Measurements from ENCODE around the gene TMPRSS9.

The TMPRSS9 gene

GRCh38 chr19:2335848-2336247 is 24.2 kb upstream of the TMPRSS9 start:
- Histone ChIP-seq H3K4me1 (ENCODE audit: control insufficient read depth, insufficient read depth, low read length) (peaks cover 10% of the 10 kb centered on the region), H3K4me3 (ENCODE audit: low read depth, low read length) (no peak overlapping the region), H3K9me3 (ENCODE audit: control insufficient read depth, insufficient read depth, low read depth, low read length) (no peaks in the 10 kb centered on the region), H3K36me3 (ENCODE audit: control insufficient read depth in 2 of 2, insufficient read depth in 1 of 2, low read length in 2 of 2) (peaks cover 0 to 29% of the 10 kb centered on the region in 2 experiments; a peak in 1 of 3 replicates), H3K27ac (ENCODE audit: extremely low read depth, low read depth, low read length) (no peak overlapping the region)
- POLR2A ChIA-PET = no interaction called here
- CTCF ChIA-PET = no interaction called here
- TF ChIP-seq ZNF184 (tag by site-specific recombination; IDR thresholded peaks at IDR 0.05) (no peak), ZNF214 (tag by site-specific recombination; IDR thresholded peaks at IDR 0.05; ENCODE audit: borderline replicate concordance) (no peak), AEBP2 (tag by site-specific recombination; IDR thresholded peaks at IDR 0.05; ENCODE audit: borderline replicate concordance) (0 out of 2 replicates have a peak, but pooled peaks have one; percentile 1), KLF8 (tag by site-specific recombination; IDR thresholded peaks at IDR 0.05) (0 out of 2 replicates have a peak, but pooled peaks have one; percentile 2)

GRCh38 chr19:2336528-2337328 is 23.3 kb upstream of the TMPRSS9 start:
- CTCF ChIA-PET = no interaction called here
- peaks cover 0 to 36% of the 10 kb centered on the region in 2 experiments; a peak in 1 of 3 replicates for H3K36me3 ChIP-seq (ENCODE audit: control insufficient read depth in 2 of 2, insufficient read depth in 1 of 2, low read length in 2 of 2)
- peaks cover 2% of the 10 kb centered on the region; the same call in 1 of the 2 replicates for H3K4me1 ChIP-seq (ENCODE audit: control insufficient read depth, insufficient read depth, low read length)
- no peak overlapping the region for H3K27ac ChIP-seq (ENCODE audit: extremely low read depth, low read depth, low read length)
- no peak overlapping the region for H3K4me3 ChIP-seq (ENCODE audit: low read depth, low read length)
- POLR2A ChIA-PET = no interaction called here
- H3K9me3 ChIP-seq (ENCODE audit: control insufficient read depth, insufficient read depth, low read depth, low read length) = no peaks in the 10 kb centered on the region
- TF ChIP-seq ZNF26 (tag by site-specific recombination; IDR thresholded peaks at IDR 0.05) (no peak), GFI1B (tag by site-specific recombination; IDR thresholded peaks at IDR 0.05) (no peak), ZNF701 (tag by site-specific recombination; IDR thresholded peaks at IDR 0.05) (no peak), ZNF148 (tag by site-specific recombination; IDR thresholded peaks at IDR 0.05; ENCODE audit: borderline replicate concordance) (0 out of 2 replicates have a peak, but pooled peaks have one; percentile 8), ZNF169 (tag by site-specific recombination; IDR thresholded peaks at IDR 0.05) (0 out of 2 replicates have a peak, but pooled peaks have one; percentile 12), KLF9 (tag by site-specific recombination; IDR thresholded peaks at IDR 0.05; ENCODE audit: low read depth) (peak; percentile 44; the same call in 1 of the 2 replicates), ZNF184 (tag by site-specific recombination; IDR thresholded peaks at IDR 0.05) (no peak), REPIN1 (tag by site-specific recombination; IDR thresholded peaks at IDR 0.05; ENCODE audit: low read depth) (no peak), ZNF404 (tag by site-specific recombination; IDR thresholded peaks at IDR 0.05) (no peak), ZNF248 (tag by site-specific recombination; IDR thresholded peaks at IDR 0.05) (0 out of 2 replicates have a peak, but pooled peaks have one; percentile 13), PRDM1 (tag by site-specific recombination; IDR thresholded peaks at IDR 0.05) (no peak), KLF8 (tag by site-specific recombination; IDR thresholded peaks at IDR 0.05) (no peak; the same call in 1 of the 2 replicates), ZNF426 (tag by site-specific recombination; IDR thresholded peaks at IDR 0.05) (no peak), ZFP69B (tag by site-specific recombination; IDR thresholded peaks at IDR 0.05) (no peak), ZFP3 (tag by site-specific recombination; IDR thresholded peaks at IDR 0.05; ENCODE audit: low read depth) (no peak), ZNF558 (tag by site-specific recombination; IDR thresholded peaks at IDR 0.05) (no peak), AEBP2 (tag by site-specific recombination; IDR thresholded peaks at IDR 0.05; ENCODE audit: borderline replicate concordance) (no peak), ZNF280C (tag by site-specific recombination; IDR thresholded peaks at IDR 0.05) (no peak), ZSCAN4 (tag by site-specific recombination; IDR thresholded peaks at IDR 0.05) (peak; percentile 94), ZNF76 (tag by site-specific recombination; IDR thresholded peaks at IDR 0.05; ENCODE audit: borderline replicate concordance, low read depth) (no peak), ZNF585B (tag by site-specific recombination; IDR thresholded peaks at IDR 0.05) (no peak)

Data from HEK293 (cell line).